ENCODE data around the gene SPRY4.
"Not testable (repeated sequence)": the region's sequence is repeated elsewhere in the genome, so short reads cannot be mapped to it uniquely, and the experiment has no call there.

- not testable (repeated sequence) for TF ChIP-seq CTCF (IDR thresholded peaks at IDR 0.05; ENCODE audit: low read depth, low read length, poor library complexity, severe bottlenecking); EZH2phosphoT487 (IDR thresholded peaks at IDR 0.05; ENCODE audit: borderline replicate concordance, low read length)
Observed at GRCh38 chr5:142297786-142298185, 27.0 kb downstream of the SPRY4 start.
